HL-60 (cell line): Measurements from ENCODE around the gene IL17RB.

Experiments used
- DNase-seq, 2 experiments: peaks; one replicate each; pipeline ENCODE4 v3.0.0-alpha.2; 2010 to 2020; ENCODE audit warnings: low read depth in 1 of 2, low spot score in 1 of 2
- H3K27ac ChIP-seq: fragments of 250-450 bp; sonication (Bioruptor Pico); replicated peaks from 2 replicates; pipeline ENCODE4 v1.5.1; 2020; ENCODE audit warnings: mild to moderate bottlenecking, moderate library complexity
- H3K27me3 ChIP-seq: fragments of 250-450 bp; sonication (Bioruptor Pico); 2 replicates; pipeline ENCODE4 v1.5.1; 2021; ENCODE audit warnings: mild to moderate bottlenecking, moderate library complexity; ENCODE audit not compliant: insufficient read depth, poor library complexity, severe bottlenecking
- H3K4me3 ChIP-seq: replicated peaks from 2 replicates; pipeline ENCODE4 v1.5.1; 2011; ENCODE audit warnings: mild to moderate bottlenecking, control low read depth, low read length; ENCODE audit not compliant: insufficient read depth
- GABPA ChIP-seq: IDR thresholded peaks from 2 replicates; pipeline ENCODE4 v1.6.1; 2012; ENCODE audit warnings: low read depth
- POLR2AphosphoS5 ChIP-seq: IDR thresholded peaks from 2 replicates; pipeline ENCODE4 v1.6.1; 2012; ENCODE audit warnings: low read depth
- SPI1 ChIP-seq: IDR thresholded peaks from 2 replicates; pipeline ENCODE4 v1.6.1; 2012; ENCODE audit warnings: low read depth, mild to moderate bottlenecking, borderline replicate concordance
- TF ChIP-seq, protein P1 (sequence below): IDR thresholded peaks from 2 replicates; pipeline ENCODE4 v1.6.1; 2012; ENCODE audit warnings: low read depth; ENCODE audit not compliant: insufficient replicate concordance
- TF ChIP-seq, protein P2 (sequence below): IDR thresholded peaks from one replicate; pipeline ENCODE4 v1.5.1; 2011; ENCODE audit warnings: low read length, control low read depth, inconsistent platforms; ENCODE audit not compliant: insufficient read depth

IL17RB gene

DNA sequence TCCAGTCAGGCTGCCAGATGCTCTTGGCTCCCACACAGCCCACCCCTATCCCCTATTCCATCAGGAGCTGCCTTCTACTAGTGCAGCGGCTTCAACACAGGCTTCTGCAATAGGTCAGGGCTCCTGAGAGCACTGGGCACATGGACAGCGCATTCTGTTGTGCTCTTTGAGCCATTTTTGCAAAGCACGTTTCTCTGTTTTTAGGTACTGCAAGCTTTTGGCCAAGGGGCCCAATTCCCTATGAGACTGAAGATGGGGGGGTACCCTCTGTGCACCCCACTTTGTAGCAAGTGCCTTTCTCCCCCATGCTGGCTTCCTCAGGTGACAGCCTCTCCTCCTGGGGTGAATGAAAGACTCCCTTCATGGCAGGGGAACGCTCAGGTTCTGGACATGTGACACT, 31.3 kb upstream of the IL17RB start:
- TF ChIP-seq, protein P1, sequence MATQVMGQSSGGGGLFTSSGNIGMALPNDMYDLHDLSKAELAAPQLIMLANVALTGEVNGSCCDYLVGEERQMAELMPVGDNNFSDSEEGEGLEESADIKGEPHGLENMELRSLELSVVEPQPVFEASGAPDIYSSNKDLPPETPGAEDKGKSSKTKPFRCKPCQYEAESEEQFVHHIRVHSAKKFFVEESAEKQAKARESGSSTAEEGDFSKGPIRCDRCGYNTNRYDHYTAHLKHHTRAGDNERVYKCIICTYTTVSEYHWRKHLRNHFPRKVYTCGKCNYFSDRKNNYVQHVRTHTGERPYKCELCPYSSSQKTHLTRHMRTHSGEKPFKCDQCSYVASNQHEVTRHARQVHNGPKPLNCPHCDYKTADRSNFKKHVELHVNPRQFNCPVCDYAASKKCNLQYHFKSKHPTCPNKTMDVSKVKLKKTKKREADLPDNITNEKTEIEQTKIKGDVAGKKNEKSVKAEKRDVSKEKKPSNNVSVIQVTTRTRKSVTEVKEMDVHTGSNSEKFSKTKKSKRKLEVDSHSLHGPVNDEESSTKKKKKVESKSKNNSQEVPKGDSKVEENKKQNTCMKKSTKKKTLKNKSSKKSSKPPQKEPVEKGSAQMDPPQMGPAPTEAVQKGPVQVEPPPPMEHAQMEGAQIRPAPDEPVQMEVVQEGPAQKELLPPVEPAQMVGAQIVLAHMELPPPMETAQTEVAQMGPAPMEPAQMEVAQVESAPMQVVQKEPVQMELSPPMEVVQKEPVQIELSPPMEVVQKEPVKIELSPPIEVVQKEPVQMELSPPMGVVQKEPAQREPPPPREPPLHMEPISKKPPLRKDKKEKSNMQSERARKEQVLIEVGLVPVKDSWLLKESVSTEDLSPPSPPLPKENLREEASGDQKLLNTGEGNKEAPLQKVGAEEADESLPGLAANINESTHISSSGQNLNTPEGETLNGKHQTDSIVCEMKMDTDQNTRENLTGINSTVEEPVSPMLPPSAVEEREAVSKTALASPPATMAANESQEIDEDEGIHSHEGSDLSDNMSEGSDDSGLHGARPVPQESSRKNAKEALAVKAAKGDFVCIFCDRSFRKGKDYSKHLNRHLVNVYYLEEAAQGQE: no peak
- no peak for TF ChIP-seq SPI1
- TF ChIP-seq, protein P2, sequence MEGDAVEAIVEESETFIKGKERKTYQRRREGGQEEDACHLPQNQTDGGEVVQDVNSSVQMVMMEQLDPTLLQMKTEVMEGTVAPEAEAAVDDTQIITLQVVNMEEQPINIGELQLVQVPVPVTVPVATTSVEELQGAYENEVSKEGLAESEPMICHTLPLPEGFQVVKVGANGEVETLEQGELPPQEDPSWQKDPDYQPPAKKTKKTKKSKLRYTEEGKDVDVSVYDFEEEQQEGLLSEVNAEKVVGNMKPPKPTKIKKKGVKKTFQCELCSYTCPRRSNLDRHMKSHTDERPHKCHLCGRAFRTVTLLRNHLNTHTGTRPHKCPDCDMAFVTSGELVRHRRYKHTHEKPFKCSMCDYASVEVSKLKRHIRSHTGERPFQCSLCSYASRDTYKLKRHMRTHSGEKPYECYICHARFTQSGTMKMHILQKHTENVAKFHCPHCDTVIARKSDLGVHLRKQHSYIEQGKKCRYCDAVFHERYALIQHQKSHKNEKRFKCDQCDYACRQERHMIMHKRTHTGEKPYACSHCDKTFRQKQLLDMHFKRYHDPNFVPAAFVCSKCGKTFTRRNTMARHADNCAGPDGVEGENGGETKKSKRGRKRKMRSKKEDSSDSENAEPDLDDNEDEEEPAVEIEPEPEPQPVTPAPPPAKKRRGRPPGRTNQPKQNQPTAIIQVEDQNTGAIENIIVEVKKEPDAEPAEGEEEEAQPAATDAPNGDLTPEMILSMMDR: no peak
- no peak for TF ChIP-seq GABPA
- no peak for TF ChIP-seq POLR2AphosphoS5
- peaks cover 11% of the 10 kb centered on the region for H3K27me3 ChIP-seq

DNA sequence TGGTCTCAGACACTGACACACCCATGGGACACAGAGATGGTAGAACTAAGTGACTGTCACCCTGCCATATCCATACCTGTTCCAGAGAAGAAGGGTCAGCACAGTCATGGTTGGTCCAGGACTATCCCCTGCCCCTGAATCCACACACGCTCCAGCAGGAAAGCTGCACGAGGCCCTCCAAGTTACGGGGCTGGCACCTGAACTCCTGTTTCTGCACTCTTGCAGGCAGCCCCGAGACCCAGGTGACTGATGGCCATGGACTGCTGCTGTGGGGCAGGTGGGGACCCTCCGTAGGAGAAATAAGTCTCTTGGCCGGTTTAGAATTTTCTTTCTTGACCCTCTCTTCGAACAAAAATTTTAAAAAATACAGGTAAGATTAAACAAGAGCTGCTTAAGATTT, 30.7 kb upstream of the IL17RB start:
- Histone ChIP-seq H3K27ac (no peak overlapping the region), H3K27me3 (peaks cover 11% of the 10 kb centered on the region)
- no peak for DNase-seq

More for the DNA sequence above, 31.3 kb upstream of the IL17RB start:
- no peak for DNase-seq
- H3K4me3 ChIP-seq: no peak overlapping the region
- no peak overlapping the region for H3K27ac ChIP-seq

DNA sequence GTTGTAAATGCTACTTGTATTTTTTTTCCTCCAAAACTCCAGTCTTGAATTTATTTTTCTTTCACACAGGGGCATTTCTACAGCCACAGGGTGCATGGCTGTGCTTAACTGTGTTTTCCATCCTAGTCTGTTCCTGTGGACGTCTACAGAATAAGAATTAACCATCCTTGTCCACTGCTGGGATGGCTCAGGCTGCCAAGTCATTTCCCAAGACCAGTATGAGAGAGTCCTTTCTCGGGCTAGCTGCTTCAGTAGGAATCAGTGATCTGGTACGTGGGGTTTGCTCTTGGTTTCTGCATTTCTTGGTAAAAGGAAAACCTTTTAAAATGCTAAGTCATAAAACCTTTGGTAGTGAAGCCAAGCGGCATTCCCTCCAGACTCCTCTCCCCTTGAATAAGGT, 29.9 kb upstream of the IL17RB start:
- Histone ChIP-seq H3K27ac (no peak overlapping the region), H3K27me3 (peaks cover 11% of the 10 kb centered on the region), H3K4me3 (no peak overlapping the region)
- no peak for TF ChIP-seq GABPA
- no peak for TF ChIP-seq POLR2AphosphoS5
- TF ChIP-seq, protein P1: no peak
- TF ChIP-seq SPI1: no peak
- TF ChIP-seq, protein P2: no peak
- DNase-seq: no peak

More for the DNA sequence above, 30.7 kb upstream of the IL17RB start:
- TF ChIP-seq, protein P1: no peak
- TF ChIP-seq SPI1: no peak
- no peak for TF ChIP-seq GABPA
- TF ChIP-seq POLR2AphosphoS5: no peak
- TF ChIP-seq, protein P2: no peak
- H3K4me3 ChIP-seq: no peak overlapping the region
